ENCODE data around the gene CDIP1. TPM values are rescaled to one million over a fixed set of nuclear protein-coding genes. Genes with fewer than 3 reads are reported as not detected.

The CDIP1 gene
- total and polyA plus RNA-seq, 9 of the 15 experiments (the other 6 are each of a cell fraction or from before 2014, with no cell fraction given): 0.29 TPM; not detected in 8

DNA sequence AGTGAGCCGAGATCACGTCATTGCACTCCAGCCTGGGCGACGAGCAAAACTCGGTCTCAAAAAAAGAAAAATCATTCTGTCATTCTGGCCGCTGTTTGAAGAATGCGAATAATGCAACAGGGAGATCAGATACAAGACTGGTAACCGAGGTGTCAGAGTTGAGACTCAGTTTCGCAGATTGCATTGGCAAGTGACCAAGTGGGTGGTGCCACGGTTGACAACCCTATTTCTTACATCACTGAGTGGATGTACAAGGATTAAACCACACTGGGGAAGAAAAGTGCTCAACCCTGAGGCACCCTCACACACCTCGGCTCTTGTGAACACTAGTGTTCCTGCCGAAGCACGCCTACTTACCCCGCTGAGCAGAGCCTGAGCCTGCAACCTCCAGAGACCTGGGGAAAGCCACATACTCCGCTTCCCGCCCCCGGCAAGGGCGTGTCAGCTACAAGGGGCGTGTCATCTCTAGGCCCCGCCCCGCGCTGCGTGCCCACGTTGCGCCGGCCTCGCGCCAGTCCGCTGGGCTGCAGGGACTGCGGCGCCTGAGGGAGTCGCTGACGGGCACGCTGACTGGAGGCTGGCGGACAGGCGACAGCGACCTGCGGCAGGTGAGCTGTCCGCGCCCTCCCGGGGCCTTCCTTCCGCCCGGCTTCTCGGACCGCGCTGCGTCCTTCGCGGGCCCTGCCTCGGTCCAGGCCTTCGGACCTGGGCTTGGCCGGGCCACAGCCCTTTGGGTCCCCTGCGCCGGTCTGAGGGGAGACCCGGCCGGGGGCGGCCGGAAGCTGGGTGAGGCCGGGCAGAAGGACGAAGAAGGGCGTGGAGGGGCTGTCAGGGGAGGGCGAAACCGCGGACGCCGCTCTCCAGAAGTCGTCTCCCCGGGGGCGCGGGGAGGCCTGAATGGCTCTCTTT is 62.4 kb downstream of the CDIP1 start, which contains the start of gene HMOX2 (continued):
- TF ChIP-seq IFI16 (CRISPR knock-in tag; IDR thresholded peaks at IDR 0.05) (no peak), SAP30 (IDR thresholded peaks at IDR 0.05; ENCODE audit: borderline replicate concordance, insufficient read depth, low read depth, low read length, poor library complexity, severe bottlenecking) (peak; percentile 49), ARNT (IDR thresholded peaks at IDR 0.05) (no peak; a peak in 1 of 4 replicates), ZC3H8 (IDR thresholded peaks at IDR 0.05) (no peak), KDM2B (CRISPR knock-in tag; IDR thresholded peaks at IDR 0.05) (0 out of 2 replicates have a peak, but pooled peaks have one; percentile 79), MEIS2 (IDR thresholded peaks at IDR 0.05; ENCODE audit: partially characterized antibody) (peak; percentile 83), PURB (CRISPR knock-in tag; IDR thresholded peaks at IDR 0.05; ENCODE audit: low read depth) (no peak), EHMT2 (IDR thresholded peaks at IDR 0.05) (no peak), NFYB (IDR thresholded peaks at IDR 0.05; ENCODE audit: extremely low read depth, insufficient read length) (no peak), ZNF444 (CRISPR knock-in tag; IDR thresholded peaks at IDR 0.05) (no peak), KAT8 (IDR thresholded peaks at IDR 0.05; ENCODE audit: low read depth) (no peak), IRF2 (CRISPR knock-in tag; IDR thresholded peaks at IDR 0.05) (no peak)
- TF ChIP-seq, protein P1, sequence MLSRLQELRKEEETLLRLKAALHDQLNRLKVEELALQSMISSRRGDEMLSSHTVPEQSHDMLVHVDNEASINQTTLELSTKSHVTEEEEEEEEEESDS (CRISPR knock-in tag; IDR thresholded peaks at IDR 0.05): no peak
- TF ChIP-seq, protein P2, sequence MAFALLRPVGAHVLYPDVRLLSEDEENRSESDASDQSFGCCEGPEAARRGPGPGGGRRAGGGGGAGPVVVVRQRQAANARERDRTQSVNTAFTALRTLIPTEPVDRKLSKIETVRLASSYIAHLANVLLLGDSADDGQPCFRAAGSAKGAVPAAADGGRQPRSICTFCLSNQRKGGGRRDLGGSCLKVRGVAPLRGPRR (CRISPR knock-in tag; IDR thresholded peaks at IDR 0.05): no peak
- TF ChIP-seq, protein P3, sequence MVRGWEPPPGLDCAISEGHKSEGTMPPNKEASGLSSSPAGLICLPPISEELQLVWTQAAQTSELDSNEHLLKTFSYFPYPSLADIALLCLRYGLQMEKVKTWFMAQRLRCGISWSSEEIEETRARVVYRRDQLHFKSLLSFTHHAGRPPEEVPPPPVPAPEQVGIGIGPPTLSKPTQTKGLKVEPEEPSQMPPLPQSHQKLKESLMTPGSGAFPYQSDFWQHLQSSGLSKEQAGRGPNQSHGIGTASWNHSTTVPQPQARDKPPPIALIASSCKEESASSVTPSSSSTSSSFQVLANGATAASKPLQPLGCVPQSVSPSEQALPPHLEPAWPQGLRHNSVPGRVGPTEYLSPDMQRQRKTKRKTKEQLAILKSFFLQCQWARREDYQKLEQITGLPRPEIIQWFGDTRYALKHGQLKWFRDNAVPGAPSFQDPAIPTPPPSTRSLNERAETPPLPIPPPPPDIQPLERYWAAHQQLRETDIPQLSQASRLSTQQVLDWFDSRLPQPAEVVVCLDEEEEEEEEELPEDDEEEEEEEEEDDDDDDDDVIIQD (CRISPR knock-in tag; IDR thresholded peaks at IDR 0.05): no peak
- TF ChIP-seq, protein P4, sequence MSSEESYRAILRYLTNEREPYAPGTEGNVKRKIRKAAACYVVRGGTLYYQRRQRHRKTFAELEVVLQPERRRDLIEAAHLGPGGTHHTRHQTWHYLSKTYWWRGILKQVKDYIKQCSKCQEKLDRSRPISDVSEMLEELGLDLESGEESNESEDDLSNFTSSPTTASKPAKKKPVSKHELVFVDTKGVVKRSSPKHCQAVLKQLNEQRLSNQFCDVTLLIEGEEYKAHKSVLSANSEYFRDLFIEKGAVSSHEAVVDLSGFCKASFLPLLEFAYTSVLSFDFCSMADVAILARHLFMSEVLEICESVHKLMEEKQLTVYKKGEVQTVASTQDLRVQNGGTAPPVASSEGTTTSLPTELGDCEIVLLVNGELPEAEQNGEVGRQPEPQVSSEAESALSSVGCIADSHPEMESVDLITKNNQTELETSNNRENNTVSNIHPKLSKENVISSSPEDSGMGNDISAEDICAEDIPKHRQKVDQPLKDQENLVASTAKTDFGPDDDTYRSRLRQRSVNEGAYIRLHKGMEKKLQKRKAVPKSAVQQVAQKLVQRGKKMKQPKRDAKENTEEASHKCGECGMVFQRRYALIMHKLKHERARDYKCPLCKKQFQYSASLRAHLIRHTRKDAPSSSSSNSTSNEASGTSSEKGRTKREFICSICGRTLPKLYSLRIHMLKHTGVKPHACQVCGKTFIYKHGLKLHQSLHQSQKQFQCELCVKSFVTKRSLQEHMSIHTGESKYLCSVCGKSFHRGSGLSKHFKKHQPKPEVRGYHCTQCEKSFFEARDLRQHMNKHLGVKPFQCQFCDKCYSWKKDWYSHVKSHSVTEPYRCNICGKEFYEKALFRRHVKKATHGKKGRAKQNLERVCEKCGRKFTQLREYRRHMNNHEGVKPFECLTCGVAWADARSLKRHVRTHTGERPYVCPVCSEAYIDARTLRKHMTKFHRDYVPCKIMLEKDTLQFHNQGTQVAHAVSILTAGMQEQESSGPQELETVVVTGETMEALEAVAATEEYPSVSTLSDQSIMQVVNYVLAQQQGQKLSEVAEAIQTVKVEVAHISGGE (CRISPR knock-in tag; IDR thresholded peaks at IDR 0.05): no peak; a peak in 1 of 6 replicates
- TF ChIP-seq, protein P5, sequence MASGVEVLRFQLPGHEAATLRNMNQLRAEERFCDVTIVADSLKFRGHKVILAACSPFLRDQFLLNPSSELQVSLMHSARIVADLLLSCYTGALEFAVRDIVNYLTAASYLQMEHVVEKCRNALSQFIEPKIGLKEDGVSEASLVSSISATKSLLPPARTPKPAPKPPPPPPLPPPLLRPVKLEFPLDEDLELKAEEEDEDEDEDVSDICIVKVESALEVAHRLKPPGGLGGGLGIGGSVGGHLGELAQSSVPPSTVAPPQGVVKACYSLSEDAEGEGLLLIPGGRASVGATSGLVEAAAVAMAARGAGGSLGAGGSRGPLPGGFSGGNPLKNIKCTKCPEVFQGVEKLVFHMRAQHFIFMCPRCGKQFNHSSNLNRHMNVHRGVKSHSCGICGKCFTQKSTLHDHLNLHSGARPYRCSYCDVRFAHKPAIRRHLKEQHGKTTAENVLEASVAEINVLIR (CRISPR knock-in tag; IDR thresholded peaks at IDR 0.05): no peak
- TF ChIP-seq, protein P6, sequence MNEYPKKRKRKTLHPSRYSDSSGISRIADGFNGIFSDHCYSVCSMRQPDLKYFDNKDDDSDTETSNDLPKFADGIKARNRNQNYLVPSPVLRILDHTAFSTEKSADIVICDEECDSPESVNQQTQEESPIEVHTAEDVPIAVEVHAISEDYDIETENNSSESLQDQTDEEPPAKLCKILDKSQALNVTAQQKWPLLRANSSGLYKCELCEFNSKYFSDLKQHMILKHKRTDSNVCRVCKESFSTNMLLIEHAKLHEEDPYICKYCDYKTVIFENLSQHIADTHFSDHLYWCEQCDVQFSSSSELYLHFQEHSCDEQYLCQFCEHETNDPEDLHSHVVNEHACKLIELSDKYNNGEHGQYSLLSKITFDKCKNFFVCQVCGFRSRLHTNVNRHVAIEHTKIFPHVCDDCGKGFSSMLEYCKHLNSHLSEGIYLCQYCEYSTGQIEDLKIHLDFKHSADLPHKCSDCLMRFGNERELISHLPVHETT (CRISPR knock-in tag; conservative IDR thresholded peaks at IDR 0.05 in 1 of 2, IDR thresholded peaks at IDR 0.05 in 1 of 2): 0 out of 4 replicates have a peak, but pooled peaks of 1 of the 2 experiments have one; percentile 68
